Parathyroid adenoma (tissue), 2 donors: Measurements from ENCODE around the gene MXI1.

Experiments used
- H2AFZ ChIP-seq: fragments of 300-600 bp; sonication (generic); one replicate; pipeline ENCODE4 v1.7.0; 2017; ENCODE audit warnings: antibody characterized with exemption, mild to moderate bottlenecking
- H3K27ac ChIP-seq: fragments of 300-600 bp; sonication (generic); one replicate; pipeline ENCODE4 v1.7.0; 2017
- H3K27me3 ChIP-seq: fragments of 300-600 bp; sonication (generic); one replicate; pipeline ENCODE4 v1.7.0; 2017; ENCODE audit warnings: low read length; ENCODE audit not compliant: control insufficient read depth, insufficient read depth
- H3K36me3 ChIP-seq: fragments of 300-600 bp; sonication (generic); one replicate; pipeline ENCODE4 v1.7.0; 2017; ENCODE audit warnings: low read length; ENCODE audit not compliant: control insufficient read depth, insufficient read depth
- H3K4me1 ChIP-seq: fragments of 300-600 bp; sonication (generic); one replicate; pipeline ENCODE4 v1.7.0; 2017; ENCODE audit warnings: control low read depth
- H3K4me2 ChIP-seq: fragments of 300-600 bp; sonication (generic); one replicate; pipeline ENCODE4 v1.7.0; 2017; ENCODE audit warnings: low read length
- H3K4me3 ChIP-seq: fragments of 300-600 bp; sonication (generic); one replicate; pipeline ENCODE4 v1.7.0; 2017; ENCODE audit warnings: low read depth, low read length
- H3K79me2 ChIP-seq: fragments of 300-600 bp; sonication (generic); one replicate; pipeline ENCODE4 v1.7.0; 2017; ENCODE audit warnings: control low read depth
- H3K9ac ChIP-seq: fragments of 300-600 bp; sonication (generic); one replicate; pipeline ENCODE4 v1.7.0; 2017; ENCODE audit warnings: mild to moderate bottlenecking
- H3K9me3 ChIP-seq: fragments of 300-600 bp; sonication (generic); one replicate; pipeline ENCODE4 v1.7.0; 2017; ENCODE audit warnings: low read length; ENCODE audit not compliant: control insufficient read depth
- TF ChIP-seq, protein P1 (sequence below): fragments of 300-600 bp; sonication (generic); IDR thresholded peaks from one replicate; pipeline ENCODE4 v1.7.0; 2017; ENCODE audit warnings: antibody characterized with exemption, mild to moderate bottlenecking
- donor health status: primary hyperparathyroidism.

The MXI1 gene

DNA sequence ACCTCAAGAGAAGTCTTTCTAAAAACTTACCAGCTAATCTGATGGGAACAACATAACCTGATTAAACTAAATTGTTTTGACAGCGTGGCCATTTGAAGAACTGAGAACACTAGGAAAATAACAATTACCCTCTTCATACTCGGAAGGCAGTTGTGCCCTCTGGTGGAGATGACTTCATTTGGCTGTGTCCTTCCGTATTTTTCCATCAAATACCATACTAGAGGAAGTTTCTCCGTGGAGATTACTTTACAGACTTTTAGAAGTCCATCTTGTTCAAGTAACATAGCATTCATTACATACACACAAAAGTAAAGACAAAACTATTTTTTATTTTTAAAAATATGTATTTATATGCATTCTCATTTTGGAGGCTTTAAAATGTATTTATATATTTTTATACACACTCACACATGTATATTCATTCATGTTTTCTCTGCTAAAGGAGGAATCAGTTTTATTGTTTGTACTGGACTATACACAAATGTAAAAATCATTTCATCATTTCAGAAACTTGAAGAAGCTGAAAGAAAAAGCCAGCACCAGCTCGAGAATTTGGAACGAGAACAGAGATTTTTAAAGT lies 72.1 kb downstream of the MXI1 start:
- H3K4me3 ChIP-seq: no peak overlapping the region
- TF ChIP-seq, protein P1, sequence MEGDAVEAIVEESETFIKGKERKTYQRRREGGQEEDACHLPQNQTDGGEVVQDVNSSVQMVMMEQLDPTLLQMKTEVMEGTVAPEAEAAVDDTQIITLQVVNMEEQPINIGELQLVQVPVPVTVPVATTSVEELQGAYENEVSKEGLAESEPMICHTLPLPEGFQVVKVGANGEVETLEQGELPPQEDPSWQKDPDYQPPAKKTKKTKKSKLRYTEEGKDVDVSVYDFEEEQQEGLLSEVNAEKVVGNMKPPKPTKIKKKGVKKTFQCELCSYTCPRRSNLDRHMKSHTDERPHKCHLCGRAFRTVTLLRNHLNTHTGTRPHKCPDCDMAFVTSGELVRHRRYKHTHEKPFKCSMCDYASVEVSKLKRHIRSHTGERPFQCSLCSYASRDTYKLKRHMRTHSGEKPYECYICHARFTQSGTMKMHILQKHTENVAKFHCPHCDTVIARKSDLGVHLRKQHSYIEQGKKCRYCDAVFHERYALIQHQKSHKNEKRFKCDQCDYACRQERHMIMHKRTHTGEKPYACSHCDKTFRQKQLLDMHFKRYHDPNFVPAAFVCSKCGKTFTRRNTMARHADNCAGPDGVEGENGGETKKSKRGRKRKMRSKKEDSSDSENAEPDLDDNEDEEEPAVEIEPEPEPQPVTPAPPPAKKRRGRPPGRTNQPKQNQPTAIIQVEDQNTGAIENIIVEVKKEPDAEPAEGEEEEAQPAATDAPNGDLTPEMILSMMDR: peak; percentile 84
- H3K27ac ChIP-seq: no peak overlapping the region
- H3K27me3 ChIP-seq: no peaks in the 10 kb centered on the region
- H3K9me3 ChIP-seq: no peaks in the 10 kb centered on the region
- H3K9ac ChIP-seq: no peak overlapping the region
- no peak overlapping the region for H2AFZ ChIP-seq
- H3K79me2 ChIP-seq: no peaks in the 10 kb centered on the region
- no peaks in the 10 kb centered on the region for H3K36me3 ChIP-seq
- H3K4me1 ChIP-seq: peaks cover 2% of the 10 kb centered on the region
- peak overlapping the region; percentile 29 for H3K4me2 ChIP-seq

DNA sequence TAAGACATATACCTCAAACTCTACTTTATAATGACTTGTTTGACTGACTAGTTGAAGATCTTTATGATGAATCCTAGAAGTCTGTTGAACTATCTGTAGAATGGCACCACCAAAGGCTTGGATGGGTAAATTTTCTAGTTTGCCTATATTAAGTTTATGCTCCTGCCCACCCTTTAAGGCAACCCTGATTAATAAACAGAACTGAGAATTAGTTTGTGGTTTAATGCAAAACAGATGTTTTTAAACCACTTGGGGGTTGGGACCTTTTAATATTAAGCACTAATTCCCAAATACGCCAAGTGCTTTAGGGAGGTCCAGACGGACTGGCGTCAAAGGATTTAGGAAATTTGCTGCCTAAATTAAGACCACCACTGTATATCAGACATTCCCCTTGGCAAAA lies 76.9 kb downstream of the MXI1 start:
- no peak overlapping the region for H2AFZ ChIP-seq
- peaks cover under 1% of the 10 kb centered on the region for H3K4me1 ChIP-seq
- no peaks in the 10 kb centered on the region for H3K27me3 ChIP-seq
- no peak overlapping the region for H3K4me2 ChIP-seq
- H3K27ac ChIP-seq: no peak overlapping the region
- no peak overlapping the region for H3K9ac ChIP-seq
- no peaks in the 10 kb centered on the region for H3K79me2 ChIP-seq
- H3K36me3 ChIP-seq: no peaks in the 10 kb centered on the region
- no peaks in the 10 kb centered on the region for H3K9me3 ChIP-seq
- TF ChIP-seq, protein P1: no peak
- no peak overlapping the region for H3K4me3 ChIP-seq

- Histone ChIP-seq H3K9me3 (no peaks in the 10 kb centered on the region), H3K9ac (no peak overlapping the region), H3K36me3 (no peaks in the 10 kb centered on the region), H3K4me3 (no peak overlapping the region), H3K4me2 (no peak overlapping the region), H3K27me3 (no peaks in the 10 kb centered on the region), H3K27ac (no peak overlapping the region), H3K79me2 (no peaks in the 10 kb centered on the region), H3K4me1 (no peaks in the 10 kb centered on the region), H2AFZ (no peak overlapping the region)
- TF ChIP-seq, protein P1: no peak
Measured at GRCh38 chr10:110285501-110285900, 78.1 kb downstream of the MXI1 start.

DNA sequence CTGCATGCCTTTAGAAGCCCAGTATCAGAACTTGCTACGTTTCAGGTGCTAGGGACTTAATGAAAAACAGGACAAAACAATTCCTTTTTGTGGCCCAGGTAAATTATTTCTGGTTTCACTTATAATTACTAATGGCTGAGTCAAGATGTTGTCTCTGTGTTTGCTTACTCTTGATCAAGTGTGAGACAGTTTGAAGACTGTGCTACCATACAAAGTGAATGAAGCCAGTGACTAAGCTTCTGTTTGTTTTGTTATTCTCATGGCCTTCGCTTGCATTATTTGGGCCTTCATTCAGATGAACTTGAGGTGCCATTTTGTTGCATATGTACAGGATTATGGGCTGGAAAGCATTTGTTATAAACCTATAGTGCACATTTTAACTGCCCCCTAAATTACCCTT lies 79.4 kb downstream of the MXI1 start:
- H3K9me3 ChIP-seq: no peaks in the 10 kb centered on the region
- H3K36me3 ChIP-seq: no peaks in the 10 kb centered on the region
- H2AFZ ChIP-seq: no peak overlapping the region
- no peak overlapping the region for H3K4me2 ChIP-seq
- H3K27ac ChIP-seq: no peak overlapping the region
- no peaks in the 10 kb centered on the region for H3K79me2 ChIP-seq
- TF ChIP-seq, protein P1: no peak
- no peaks in the 10 kb centered on the region for H3K27me3 ChIP-seq
- H3K4me1 ChIP-seq: no peaks in the 10 kb centered on the region
- H3K4me3 ChIP-seq: no peak overlapping the region
- H3K9ac ChIP-seq: no peak overlapping the region

DNA sequence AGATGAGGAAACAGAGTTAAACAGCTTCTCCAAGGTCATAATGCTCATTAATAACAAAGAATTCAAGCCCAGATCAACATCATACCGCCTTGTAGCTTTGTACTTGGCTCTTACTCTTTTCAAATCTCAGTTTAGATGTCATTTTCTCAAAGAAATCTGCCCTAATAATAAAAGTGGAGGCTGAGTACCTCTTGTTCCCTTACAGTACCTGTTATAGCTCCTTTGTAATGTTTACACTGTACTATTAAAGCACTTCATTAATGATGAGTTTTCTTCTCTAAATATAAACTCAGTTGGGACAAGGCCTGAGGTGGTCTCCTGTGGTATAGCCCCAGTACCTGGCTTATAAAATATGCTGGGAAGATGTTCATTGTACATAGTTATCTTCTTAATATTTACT lies 89.6 kb downstream of the MXI1 start:
- TF ChIP-seq, protein P1: no peak
- Histone ChIP-seq H3K9ac (no peak overlapping the region), H3K79me2 (no peaks in the 10 kb centered on the region), H3K9me3 (no peaks in the 10 kb centered on the region), H3K36me3 (no peaks in the 10 kb centered on the region), H3K4me1 (no peaks in the 10 kb centered on the region), H3K27me3 (no peaks in the 10 kb centered on the region), H3K4me2 (no peak overlapping the region), H3K27ac (no peak overlapping the region), H2AFZ (no peak overlapping the region), H3K4me3 (no peak overlapping the region)
